Astrocyte of the cerebellum (primary cell): Measurements from ENCODE around the gene EFCAB12.
"Not testable (repeated sequence)": the region's sequence is repeated elsewhere in the genome, so short reads cannot be mapped to it uniquely, and the experiment has no call there.

Experiments used
- DNase-seq: peaks from one replicate; pipeline ENCODE4 v3.0.0-alpha.2; 2011; ENCODE audit warnings: low read depth
- H3K4me3 ChIP-seq: 2 replicates; pipeline ENCODE4 v1.5.1; 2011; ENCODE audit warnings: mild to moderate bottlenecking, low read depth, low read length, moderate library complexity
- in situ Hi-C: cut with HindIII; loops from 2 replicates; pipeline ENCODE4 v1.10.0; 2017; ENCODE audit warnings: low sequenced_read_pairs
- TF ChIP-seq, protein P1 (sequence below): IDR thresholded peaks from 2 replicates; pipeline ENCODE4 v1.5.1; 2012; ENCODE audit warnings: low read length, low read depth, moderate library complexity, mild to moderate bottlenecking; ENCODE audit errors: missing control alignments

EFCAB12 gene

DNA sequence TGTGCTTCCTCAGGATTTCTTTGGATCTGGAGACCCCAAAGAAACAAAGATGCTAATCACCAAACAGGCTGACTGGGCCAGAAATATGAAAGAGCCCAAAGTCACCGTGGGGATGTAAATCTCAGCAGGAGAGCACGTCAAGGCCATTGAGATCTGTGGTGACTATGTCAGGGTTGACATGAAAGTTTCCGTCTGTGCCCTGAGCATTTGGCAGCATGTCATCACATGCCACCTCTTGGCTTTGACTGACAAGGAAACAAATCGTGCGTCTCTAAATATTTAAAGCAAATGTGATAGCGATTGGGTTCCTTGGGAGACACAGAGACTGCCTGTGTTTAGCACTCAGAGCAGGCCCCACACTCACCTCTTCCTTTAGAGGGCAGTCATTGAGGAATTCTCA, 35.2 kb downstream of the EFCAB12 start:
- no peak overlapping the region for H3K4me3 ChIP-seq
- TF ChIP-seq, protein P1, sequence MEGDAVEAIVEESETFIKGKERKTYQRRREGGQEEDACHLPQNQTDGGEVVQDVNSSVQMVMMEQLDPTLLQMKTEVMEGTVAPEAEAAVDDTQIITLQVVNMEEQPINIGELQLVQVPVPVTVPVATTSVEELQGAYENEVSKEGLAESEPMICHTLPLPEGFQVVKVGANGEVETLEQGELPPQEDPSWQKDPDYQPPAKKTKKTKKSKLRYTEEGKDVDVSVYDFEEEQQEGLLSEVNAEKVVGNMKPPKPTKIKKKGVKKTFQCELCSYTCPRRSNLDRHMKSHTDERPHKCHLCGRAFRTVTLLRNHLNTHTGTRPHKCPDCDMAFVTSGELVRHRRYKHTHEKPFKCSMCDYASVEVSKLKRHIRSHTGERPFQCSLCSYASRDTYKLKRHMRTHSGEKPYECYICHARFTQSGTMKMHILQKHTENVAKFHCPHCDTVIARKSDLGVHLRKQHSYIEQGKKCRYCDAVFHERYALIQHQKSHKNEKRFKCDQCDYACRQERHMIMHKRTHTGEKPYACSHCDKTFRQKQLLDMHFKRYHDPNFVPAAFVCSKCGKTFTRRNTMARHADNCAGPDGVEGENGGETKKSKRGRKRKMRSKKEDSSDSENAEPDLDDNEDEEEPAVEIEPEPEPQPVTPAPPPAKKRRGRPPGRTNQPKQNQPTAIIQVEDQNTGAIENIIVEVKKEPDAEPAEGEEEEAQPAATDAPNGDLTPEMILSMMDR: no peak
- DNase-seq: no peak
- in situ Hi-C loops: no loop called here

DNA sequence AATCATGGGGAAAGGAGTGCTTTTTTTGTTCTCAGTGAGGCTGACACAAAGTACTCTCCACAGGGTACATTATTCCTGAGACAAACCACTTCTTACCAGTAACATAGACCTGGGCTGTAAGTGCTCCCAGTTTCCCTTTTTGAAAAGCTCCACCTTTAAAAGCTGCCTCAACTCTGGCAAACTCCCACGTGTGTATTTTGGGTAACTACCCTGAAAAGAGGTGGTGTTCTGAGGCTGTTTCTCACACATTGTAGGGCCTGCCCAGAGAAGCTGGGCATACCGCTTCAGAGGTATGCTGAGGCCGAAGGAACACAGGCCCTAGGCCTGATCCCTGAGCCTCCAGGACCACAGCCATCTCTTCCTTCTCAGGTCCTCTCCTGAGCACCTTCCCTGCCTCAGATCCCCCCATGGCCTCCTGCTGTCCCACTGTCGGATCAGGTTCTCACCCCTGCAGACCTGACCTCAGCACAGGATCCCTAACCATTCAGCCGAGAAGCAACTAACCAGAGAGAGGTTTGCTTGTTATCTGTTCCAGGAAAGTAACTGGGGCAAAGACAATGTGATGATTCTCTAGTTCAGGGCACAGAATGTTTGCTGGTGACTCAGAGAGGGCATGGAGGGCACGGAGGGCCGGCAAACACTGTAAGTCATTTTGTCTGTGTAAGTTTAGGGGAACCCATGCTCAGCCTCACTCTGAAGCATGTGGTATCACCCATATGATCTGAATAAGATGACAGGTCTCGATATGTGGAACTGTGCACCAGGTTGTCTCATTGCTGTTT, 36.1 kb downstream of the EFCAB12 start:
- DNase-seq, H3K4me3 ChIP-seq, in situ Hi-C loops: not testable (repeated sequence)

DNA sequence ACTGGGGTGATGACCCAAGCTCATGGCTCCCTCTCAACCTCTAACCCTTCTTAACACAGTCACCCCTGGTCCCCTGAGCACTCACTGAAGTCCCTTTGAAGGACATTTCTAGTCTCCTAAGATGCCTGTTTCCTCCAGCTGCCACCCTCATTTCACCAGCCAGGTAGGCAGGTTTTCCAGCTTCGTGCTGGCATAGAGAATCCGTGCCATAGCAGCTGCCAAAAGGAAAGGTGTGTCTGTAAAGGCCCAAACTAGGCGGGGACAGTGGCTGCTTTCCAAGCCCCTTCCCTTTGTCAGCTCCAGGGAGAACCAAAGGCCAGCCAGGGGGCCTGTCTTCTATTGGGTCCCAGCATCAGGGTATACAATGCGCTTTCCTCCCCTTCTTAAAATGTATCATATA, 36.9 kb downstream of the EFCAB12 start:
- in situ Hi-C loops, DNase-seq, H3K4me3 ChIP-seq: not testable (repeated sequence)

DNA sequence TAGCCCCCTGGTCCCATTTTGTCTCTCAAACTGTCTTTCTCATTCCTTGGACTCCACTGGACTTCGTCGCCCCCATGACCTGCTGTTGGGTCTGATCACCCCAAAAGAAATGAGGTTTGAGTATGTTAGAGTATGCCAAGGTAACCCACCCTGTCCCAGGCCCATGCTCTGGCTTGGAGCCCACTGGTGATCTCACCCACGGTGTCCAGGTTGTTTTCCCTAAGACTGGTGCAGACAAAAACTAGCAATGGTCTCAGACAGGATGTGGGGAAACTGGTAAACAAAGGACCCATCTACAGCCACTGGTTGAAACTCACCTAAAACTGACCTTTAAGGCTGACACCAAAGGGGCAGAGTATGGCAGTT, 38.9 kb downstream of the EFCAB12 start:
- no peak for DNase-seq
- H3K4me3 ChIP-seq: no peak overlapping the region
- TF ChIP-seq, protein P1: no peak
- in situ Hi-C loops: no loop called here

DNA sequence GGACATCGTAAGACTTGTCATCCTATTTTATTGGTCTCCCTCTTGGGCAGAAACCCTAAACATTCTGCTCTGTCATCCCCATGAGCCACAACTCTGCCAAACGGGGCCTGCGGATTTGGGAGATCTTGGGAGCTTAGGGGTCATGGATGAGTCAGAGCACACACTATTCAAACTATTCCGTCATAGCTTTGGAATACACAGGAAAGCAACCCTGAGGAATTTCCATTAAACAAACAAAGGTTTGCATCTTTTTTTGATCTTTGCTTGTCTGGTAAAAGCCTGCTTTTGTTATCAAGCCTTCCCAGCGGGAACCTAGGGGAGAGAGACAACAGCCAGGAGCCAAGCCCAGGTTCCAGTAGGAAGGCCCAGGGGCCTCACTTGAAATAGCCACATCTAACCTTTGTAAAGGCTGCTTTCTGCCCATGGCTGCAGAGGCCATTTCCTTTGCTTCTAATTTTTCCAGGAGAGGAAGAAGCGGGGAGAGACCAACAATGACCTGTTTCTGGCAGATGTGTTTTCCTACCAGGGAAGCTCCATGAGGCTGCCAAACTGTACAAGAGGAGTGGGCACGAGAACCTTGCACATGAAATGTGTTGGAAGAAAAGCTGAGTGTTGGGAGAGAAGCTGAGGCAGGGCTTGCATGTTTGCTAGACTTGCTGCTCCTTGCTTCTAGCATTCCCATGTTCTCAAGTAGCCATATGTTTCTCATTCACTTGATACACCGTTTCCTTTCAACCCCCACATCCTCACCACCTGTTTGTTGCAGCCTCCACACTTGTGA, 39.5 kb downstream of the EFCAB12 start:
- DNase-seq: peak; percentile 73
- in situ Hi-C loops, H3K4me3 ChIP-seq: not testable (repeated sequence)

DNA sequence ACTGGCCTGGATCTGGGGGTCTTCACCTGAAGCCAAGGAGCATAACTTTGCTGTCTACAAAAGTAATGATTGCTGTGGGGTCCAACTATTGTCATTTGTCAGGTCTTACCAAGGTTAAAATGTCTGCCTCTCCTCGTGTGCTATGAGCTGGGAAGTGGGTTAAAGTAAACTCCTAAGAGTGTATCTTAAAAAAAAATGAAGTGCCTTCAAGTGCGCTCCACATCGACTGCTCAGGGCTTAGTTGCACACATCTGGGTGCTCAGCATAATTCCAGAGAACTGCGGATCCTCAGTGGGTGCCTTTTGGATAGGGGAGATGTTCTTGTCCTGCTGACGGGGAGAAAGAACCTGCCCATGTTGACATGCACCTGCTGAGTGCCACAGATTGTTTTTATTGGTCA, 40.9 kb downstream of the EFCAB12 start:
- DNase-seq: no peak
- in situ Hi-C loops: no loop called here
- no peak overlapping the region for H3K4me3 ChIP-seq
- TF ChIP-seq, protein P1: no peak

DNA sequence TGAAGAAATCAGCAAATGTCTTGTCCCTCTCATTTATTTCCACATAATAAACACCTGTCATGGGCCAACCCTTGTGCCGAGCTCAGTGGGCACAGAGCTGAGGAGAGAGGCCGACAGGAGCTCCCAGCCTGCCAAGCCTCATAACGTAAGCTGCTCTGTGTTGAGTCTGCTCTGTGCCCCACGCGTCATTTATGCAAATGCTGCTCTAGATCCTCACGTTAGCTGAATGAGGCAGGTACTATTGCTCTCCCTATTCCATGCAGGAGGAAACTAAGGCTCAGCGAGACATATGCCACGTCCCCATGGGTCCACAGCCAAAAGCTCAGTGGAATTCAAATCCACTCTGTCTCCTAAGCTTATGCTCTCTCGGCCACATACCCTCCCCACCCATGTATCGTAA, 41.5 kb downstream of the EFCAB12 start:
- TF ChIP-seq, protein P1: no peak
- no peak for DNase-seq
- H3K4me3 ChIP-seq: no peak overlapping the region
- in situ Hi-C loops: no loop called here

DNA sequence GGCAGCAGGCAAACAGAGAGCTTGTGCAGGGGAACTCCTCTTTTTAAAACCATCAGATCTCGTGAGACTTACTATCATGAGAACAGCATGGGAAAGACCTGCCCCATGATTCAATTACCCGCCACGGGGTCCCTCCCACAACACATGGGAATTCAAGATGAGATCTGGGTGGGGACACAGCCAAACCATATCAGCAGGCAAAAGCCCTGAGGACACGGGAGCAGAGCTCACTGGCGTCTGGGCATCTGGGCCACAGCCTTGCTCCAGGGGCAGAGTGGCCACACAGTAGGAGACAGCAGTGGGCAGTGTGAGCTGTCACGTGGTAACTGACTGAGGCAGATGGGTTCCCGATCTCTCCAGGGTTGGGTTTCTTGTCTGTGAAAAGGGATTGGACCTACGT, 42.9 kb downstream of the EFCAB12 start:
- in situ Hi-C loops, H3K4me3 ChIP-seq, DNase-seq: not testable (repeated sequence)
